HFFc6 (cell line): Measurements from ENCODE around the gene SRD5A3. TPM values are rescaled to one million over a fixed set of nuclear protein-coding genes. Genes with fewer than 3 reads are reported as not detected.

Experiments used
- DNase-seq: peaks from one replicate; pipeline ENCODE4 v3.0.0-alpha.2; 2018
- H3K27ac Mint-ChIP-seq: 2 replicates; pipeline ENCODE4 v1.8.0; 2020; ENCODE audit warnings: mild to moderate bottlenecking, mixed read lengths
- H3K27me3 Mint-ChIP-seq: 2 replicates; pipeline ENCODE4 v1.8.0; 2021; ENCODE audit warnings: mild to moderate bottlenecking, moderate library complexity, mixed read lengths; ENCODE audit not compliant: insufficient read depth
- H3K36me3 Mint-ChIP-seq: 2 replicates; pipeline ENCODE4 v1.8.0; 2021; ENCODE audit warnings: low read depth, mixed read lengths
- H3K4me1 Mint-ChIP-seq: 2 replicates; pipeline ENCODE4 v1.8.0; 2020; ENCODE audit warnings: low read depth, mixed read lengths
- H3K4me3 Mint-ChIP-seq: 2 replicates; pipeline ENCODE4 v1.8.0; 2020; ENCODE audit warnings: mild to moderate bottlenecking, moderate library complexity, mixed read lengths
- H3K9me3 Mint-ChIP-seq: 2 replicates; pipeline ENCODE4 v1.8.0; 2020; ENCODE audit warnings: mild to moderate bottlenecking, mixed read lengths
- total RNA-seq, 6 experiments: library from RNA; stranded (reverse); fragmentation: NEBNext Ultra II Directional; extraction: Animal tissue kit (Norgen Biotek cat#: 25700); gene quantifications; 2 replicates in 1 of 6; 3 replicates in 5 of 6; pipeline ENCODE4 v1.2.3, GENCODE V29; 2021
- TF ChIP-seq, protein P1 (sequence below): fragments of 200-600 bp; sonication (generic); IDR thresholded peaks from 2 replicates; pipeline ENCODE4 v1.5.0; 2021; ENCODE audit warnings: antibody characterized with exemption, mild to moderate bottlenecking

Gene SRD5A3
- total RNA-seq, 6 experiments from 2014 or later, result 11.0 to 17.1 (median 12.2) TPM

DNA sequence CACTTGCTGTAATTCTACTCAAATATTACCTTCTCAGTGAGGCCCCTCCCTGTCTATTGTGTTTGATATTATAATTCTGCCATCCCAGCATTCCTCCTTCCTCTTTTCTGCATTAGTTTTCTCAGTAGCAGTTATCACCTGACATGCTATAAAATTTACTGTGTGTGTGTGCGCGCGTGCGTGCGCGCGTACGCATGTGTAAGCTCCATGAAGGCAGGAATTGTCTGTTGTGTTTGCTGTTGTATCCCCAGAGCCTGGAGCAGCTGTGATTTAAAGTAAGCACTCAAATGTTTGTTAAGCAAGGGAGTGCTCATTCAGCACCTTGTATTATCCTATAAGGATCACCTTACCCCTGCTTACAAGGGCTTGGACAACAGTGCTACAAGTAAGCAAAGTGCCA, 8.6 kb downstream of the SRD5A3 start:
- TF ChIP-seq, protein P1, sequence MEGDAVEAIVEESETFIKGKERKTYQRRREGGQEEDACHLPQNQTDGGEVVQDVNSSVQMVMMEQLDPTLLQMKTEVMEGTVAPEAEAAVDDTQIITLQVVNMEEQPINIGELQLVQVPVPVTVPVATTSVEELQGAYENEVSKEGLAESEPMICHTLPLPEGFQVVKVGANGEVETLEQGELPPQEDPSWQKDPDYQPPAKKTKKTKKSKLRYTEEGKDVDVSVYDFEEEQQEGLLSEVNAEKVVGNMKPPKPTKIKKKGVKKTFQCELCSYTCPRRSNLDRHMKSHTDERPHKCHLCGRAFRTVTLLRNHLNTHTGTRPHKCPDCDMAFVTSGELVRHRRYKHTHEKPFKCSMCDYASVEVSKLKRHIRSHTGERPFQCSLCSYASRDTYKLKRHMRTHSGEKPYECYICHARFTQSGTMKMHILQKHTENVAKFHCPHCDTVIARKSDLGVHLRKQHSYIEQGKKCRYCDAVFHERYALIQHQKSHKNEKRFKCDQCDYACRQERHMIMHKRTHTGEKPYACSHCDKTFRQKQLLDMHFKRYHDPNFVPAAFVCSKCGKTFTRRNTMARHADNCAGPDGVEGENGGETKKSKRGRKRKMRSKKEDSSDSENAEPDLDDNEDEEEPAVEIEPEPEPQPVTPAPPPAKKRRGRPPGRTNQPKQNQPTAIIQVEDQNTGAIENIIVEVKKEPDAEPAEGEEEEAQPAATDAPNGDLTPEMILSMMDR, result no peak
- Mint-ChIP-seq H3K27ac (no peak overlapping the region), H3K4me1 (peaks cover 45% of the 10 kb centered on the region), H3K27me3 (no peaks in the 10 kb centered on the region), H3K36me3 (peaks cover 12% of the 10 kb centered on the region), H3K9me3 (no peaks in the 10 kb centered on the region; the same call in 1 of the 2 replicates), H3K4me3 (no peak overlapping the region)
- no peak for DNase-seq

DNA sequence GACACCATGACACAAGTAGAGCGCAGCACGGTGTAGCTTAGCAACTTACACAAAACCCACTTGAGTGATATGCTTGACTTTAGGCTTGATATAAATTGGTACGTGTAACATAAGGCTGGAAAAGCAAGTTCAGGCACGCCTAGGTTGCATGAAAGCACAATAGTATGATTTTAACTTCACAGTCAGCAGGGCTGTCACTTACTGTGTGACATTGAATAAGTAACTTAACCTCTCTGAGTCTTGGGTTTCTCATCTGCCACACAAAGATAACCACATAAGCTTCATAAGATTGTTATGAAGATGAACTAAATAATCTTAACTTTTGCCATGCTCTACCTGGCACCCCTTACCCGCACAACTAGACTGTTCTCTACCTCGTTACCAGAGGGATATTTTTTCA, 9.5 kb downstream of the SRD5A3 start:
- Mint-ChIP-seq H3K36me3 (peaks cover 12% of the 10 kb centered on the region), H3K9me3 (no peaks in the 10 kb centered on the region; the same call in 1 of the 2 replicates), H3K27me3 (no peaks in the 10 kb centered on the region), H3K4me1 (peaks cover 47% of the 10 kb centered on the region), H3K4me3 (no peak overlapping the region), H3K27ac (no peak overlapping the region)
- TF ChIP-seq, protein P1, result no peak
- DNase-seq, result no peak

DNA sequence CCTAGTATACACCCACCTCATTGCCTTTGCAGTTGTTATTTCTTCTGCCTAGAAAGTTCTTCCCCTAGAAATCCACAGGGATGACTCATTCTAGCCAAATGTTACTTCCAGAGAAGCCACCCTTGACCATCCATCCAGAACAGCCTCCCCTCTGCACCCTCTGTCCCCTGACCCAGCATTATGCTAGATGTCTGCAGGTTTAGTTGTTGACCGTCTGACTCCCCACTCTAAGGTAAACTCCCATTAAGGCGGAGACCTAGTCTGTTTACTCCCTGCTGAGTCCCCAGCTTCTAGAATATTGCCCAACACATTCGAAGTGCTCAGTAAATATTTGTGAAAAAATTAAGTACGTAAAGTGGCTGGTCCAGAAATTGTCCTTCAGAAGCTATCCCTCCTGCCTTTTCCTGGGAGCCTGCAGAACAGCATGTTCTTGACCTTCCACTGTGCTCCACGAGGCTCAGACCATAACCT, 11.0 kb downstream of the SRD5A3 start:
- TF ChIP-seq, protein P1, result no peak
- Mint-ChIP-seq H3K4me3 (0 out of 2 replicates have a peak overlapping the region, but pooled peaks have one; percentile 9), H3K9me3 (no peaks in the 10 kb centered on the region; the same call in 1 of the 2 replicates), H3K27ac (no peak overlapping the region), H3K27me3 (no peaks in the 10 kb centered on the region; the same call in 1 of the 2 replicates), H3K4me1 (peaks cover 46% of the 10 kb centered on the region), H3K36me3 (peaks cover 12% of the 10 kb centered on the region)
- DNase-seq, result peak; percentile 33

DNA sequence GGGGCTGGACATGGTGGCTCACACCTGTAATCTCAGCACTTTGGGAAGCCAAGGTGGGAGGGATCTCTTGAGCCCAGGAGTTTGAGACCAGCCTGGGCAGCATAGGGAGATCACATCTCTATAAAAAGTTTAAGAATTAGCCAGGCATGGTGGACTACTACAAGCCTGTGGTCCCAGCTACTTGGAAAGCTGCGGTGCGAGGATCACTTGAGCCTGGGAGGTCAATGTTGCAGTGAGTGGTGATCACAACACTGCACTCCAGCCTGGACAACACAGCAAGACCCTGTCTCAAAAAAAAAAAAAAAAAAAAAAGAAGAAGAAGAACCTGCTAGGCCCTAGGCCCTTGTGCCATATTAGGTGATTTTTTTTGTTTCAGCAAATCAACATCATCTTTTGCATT, 12.2 kb downstream of the SRD5A3 start:
- no peak for DNase-seq
- Mint-ChIP-seq H3K36me3 (0 out of 2 replicates have a peak, but pooled peaks cover 6% of the 10 kb centered on the region), H3K4me3 (peak overlapping the region; percentile 69; the same call in 1 of the 2 replicates), H3K4me1 (peaks cover 44% of the 10 kb centered on the region), H3K27me3 (no peaks in the 10 kb centered on the region; the same call in 1 of the 2 replicates), H3K9me3 (no peaks in the 10 kb centered on the region; the same call in 1 of the 2 replicates), H3K27ac (peak overlapping the region; percentile 72; the same call in 1 of the 2 replicates)
- TF ChIP-seq, protein P1, result no peak

DNA sequence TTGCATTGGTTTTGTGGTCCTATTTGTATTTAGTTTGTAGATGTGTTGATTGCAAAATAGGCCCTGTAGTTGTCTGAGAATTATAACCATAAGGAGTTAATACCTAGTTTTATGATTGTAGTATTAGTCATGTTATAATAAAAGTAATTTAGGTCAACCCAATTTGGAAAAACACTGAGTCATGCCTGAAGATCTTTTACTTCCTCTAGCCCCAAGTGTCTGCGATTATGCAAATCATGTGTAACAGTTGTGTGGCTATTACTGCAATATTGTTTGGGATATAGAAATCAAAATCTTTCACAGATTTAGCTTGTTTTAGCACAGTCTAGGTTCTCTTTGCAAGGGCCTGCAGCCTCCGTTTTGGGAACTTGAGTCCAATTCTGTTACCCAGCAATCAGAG, 12.6 kb downstream of the SRD5A3 start:
- 0 out of 2 replicates have a peak, but pooled peaks cover 2% of the 10 kb centered on the region for H3K36me3 Mint-ChIP-seq
- H3K4me3 Mint-ChIP-seq, result peak overlapping the region; percentile 69
- H3K9me3 Mint-ChIP-seq, result no peaks in the 10 kb centered on the region; the same call in 1 of the 2 replicates
- H3K27ac Mint-ChIP-seq, result peak overlapping the region; percentile 72
- DNase-seq, result peak; percentile 70
- peaks cover 44% of the 10 kb centered on the region for H3K4me1 Mint-ChIP-seq
- TF ChIP-seq, protein P1, result no peak
- no peaks in the 10 kb centered on the region; the same call in 1 of the 2 replicates for H3K27me3 Mint-ChIP-seq
